Stimulated activated CD8-positive, alpha-beta memory T cell treated with anti-CD3 and anti-CD28 coated beads, Interleukin-12 subunit alpha, Interleukin-12 subunit beta, amount 100 ng/mL, for 4 hours (primary cell): ENCODE data around the gene GATB.

Experiments used
- DNase-seq: peaks from one replicate; pipeline ENCODE4 v3.0.0-alpha.2; 2020; ENCODE audit warnings: low read depth

The GATB gene

DNA sequence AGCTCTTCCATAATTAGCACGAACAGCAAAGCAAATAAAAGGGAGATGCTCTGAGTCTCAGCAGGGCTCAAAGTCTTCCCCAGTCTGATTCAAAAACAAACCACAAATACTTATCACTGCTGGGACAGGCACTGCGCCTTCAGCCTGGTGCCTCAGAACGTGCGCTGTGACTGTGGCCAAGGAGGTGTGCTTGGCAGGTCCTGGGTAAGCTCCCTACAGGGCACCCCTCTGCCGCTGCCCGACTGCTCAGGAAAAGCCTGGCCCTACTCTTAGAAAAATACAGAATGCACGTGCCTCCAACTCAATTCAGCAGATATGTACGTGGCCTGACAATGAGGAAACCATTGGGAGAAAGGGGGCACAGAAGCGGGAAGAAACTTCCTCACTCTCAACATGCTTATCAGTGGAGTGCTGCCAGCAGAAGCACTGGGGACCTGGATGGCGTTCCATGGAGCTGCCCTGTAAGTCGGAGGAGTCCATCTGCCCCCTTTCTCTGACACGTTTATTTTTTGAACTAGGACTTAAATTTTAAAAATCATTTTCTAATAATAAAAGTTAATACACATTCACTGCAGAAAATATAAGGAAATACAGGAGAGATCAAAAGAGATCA, 86.8 kb downstream of the GATB start:
- DNase-seq = no peak

DNA sequence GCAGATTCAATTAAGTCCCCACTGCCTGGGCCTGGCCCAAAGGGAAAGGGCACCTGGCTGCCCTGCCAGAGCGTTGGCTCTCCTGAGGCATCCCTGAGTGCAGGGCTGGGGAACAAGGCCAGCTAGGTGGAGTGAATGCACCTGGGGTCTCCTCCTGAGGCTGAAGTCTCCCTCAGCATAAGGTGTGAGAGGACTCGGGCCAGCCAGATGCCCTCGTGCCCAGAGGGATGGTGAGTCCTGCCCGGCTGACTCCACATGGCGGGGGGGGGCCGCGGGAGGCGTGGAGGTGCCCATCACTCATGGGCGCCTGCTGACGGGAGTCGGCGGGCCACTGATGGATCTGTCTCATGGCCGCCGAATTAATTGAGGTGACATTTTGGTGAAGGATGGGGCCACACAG, 87.8 kb downstream of the GATB start:
- no peak for DNase-seq

GRCh38 chr4:151671541-151672059, 89.2 kb downstream of the GATB start:
- DNase-seq = no peak

DNA sequence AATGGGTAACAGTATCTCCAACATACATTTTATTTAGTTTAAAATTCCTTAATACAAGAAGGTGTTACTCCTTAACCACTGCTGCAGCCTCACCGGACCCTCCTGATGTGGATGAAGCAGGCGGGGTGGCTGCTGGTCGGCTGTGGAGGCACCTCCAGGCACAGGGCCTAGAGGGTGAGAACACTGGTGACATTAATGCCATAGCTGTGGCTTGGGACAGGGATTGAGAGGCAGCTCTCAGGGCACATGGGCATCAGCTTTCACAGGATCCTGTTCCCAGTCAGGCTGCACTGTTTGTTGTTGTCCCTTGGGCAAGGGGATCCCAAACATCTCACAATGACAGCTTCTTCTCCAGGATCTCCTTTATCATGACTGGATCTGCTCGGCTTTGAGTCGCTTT, 90.0 kb downstream of the GATB start:
- no peak for DNase-seq

DNA sequence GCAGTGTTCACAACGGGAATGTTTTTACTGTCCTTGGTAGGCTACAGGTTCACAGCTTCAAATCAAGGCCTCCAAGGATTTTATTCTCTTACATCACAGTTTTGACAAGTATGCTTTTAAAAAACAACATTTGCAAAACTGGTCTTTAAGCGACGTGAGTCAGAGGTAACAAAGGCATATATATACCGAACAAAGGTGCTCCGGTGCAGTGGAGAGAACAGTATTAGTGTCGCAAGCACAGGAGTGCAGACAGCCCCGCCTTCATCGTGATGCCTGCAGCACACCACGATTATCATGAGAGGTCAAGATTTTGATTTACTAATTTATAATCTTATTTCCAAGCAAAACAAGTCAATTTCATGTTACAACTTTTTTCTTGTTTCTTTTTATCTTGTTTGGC, 90.8 kb downstream of the GATB start:
- DNase-seq = no peak

DNA sequence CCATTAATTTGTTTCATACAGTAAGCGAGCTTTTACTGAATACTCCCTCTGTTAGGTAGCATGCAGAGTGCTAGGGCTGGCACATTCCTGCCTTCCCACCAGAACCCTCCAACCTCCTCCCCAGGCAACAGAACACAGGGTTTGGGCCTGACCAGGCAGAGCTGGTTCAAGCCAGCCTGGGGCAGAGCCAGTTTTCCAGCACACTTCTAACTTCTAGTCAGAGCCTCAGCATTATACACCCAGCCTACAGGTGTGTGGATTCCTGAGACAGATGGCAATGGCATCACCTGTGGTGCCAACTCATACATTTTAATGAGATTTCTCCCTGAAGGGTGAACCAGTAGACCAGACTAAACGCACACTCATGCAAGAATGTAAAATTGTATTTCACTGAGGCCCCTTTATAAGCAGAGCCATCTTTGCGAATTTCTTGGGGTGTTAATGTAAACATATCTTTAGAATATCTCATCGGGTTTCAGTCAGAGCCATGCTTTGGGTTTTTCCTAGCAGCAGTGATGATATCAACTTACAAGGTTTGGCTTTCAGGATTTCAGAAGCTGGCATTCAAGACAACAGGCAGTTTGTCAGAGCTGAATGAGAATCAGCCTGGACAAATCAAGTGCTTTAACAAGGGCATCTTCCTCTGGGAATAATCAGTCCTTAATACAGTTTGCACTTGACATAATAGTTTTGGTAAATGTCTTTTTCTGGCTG, 92.0 kb downstream of the GATB start:
- DNase-seq = no peak

DNA sequence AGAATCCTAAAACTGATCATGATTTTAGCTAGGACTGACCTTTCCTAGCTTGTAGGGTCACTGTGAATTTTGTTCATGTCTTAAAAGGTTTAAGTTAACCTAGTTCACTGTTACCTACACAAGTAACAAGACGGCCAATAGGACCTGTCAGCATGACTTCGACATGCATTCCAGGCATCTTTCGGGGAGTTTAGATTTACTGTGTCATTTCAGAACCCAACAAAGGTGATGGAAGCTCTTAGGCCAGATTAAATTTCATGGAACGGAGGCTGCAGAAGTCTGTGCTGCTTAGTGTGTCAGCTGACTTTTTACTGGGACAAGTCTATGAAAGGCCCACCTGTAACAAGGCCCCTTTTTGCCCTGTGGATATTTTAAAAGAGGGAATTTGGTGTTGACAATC, 93.1 kb downstream of the GATB start:
- DNase-seq = no peak

DNA sequence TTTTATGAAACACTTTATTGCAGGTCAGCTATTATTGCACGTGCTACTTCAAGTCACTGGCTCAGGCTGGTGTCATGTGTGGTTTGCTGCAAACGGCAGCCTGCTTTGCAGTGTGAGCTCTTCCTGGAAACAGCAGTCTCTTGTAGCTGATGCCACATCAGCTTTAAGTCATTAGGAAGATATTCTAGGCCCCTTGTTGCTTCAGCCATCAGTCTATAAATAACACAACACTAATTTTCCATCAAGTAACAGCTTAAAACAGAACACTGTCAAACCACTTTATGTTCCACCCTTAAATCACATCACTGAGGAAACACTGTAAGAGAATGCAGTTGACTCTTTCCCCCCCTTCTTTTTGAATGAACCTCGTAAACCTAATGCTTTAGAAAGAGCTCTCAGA, 93.8 kb downstream of the GATB start:
- DNase-seq = no peak

DNA sequence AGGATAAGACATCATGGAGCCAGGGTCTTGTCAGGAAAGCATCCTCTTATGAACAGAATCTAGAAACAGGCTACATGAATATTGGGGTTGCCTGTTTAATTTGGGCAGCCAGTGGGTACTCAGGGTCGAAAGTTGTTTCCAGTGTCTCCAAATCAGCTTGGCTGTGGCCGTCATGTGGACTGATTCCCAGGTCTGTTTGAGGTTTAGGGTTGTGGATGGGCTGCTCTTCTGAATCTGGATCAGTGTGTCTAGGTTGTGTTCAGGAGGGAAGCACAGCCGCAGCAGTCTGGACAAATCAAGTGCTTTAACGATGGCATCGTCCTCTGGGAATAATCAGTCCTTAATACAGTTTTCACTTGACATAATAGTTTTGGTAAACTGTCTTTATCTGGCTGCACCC, 94.3 kb downstream of the GATB start:
- DNase-seq = no peak

DNA sequence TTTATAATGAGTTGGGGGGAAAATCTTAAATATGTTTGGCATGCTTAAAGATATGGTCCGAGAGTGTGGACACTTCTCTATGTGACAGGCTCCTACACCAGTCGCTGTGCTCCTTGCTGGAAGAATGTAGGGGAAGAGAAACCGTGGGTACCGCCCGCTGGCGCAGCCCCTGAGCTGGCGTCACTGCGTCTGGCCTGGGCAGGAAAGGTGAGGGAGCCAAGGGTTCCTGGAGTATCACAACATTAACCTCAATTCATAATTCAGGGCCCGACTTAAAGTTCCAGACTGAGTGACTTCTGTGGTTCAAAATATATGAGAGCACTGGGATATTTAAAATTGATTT, 95.1 kb downstream of the GATB start:
- DNase-seq = no peak

DNA sequence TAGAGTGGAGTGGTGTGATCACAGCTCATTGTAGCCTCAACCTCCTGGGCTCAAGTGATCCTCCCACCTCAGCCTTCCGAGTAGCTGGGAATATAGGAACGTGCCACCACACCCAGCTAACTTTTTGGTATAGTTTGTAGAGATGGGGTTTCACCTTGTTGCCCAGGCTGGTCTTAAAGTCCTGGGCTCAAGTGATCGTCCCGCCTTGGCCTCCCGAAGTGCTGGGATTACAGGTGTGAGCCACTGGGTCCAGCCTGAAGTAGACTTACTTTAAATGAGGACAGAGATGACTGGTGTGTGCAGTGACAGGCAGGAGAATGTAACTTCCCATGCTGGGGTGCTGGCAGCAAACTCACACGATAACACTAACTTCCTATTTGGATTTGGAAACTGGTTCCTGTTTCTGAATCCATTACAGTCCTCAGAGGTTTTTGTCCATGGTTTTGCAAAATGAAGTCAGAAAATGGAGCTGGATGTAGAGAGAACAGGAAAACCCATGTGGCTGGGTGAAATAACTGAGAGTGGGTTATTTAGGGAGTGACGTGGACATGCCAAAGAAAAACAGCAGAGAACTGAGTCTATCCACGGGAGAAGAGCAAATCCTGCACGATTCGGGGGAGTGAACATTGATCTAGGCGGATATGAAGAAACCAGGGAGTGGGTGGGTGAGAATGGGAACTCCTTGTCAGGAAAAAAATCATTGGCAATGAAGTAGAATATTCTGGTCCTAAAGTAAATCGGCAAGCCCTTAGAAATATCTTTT, 95.6 kb downstream of the GATB start:
- DNase-seq = no peak

DNA sequence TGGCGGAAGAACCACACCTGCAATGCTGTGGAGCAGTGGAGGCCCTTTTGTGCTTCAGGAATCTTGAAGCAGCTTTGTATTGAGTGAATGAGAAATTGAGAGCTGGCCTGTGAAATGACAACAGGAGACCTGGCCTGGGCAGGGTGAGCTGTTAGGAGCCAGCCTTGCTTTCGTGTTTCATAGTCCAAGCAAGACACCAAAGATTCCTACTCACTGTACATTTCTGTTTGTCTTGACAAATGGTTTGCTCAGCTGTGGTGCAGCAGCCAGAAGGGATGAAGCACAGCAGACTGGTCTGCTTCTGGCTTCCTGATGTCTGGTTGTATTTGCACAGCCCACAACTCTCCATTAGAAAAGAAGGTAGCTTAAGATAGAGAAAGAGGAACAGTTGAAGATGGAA, 96.5 kb downstream of the GATB start:
- no peak for DNase-seq

GRCh38 chr4:151663109-151663508, 97.7 kb downstream of the GATB start:
- DNase-seq = no peak

DNA sequence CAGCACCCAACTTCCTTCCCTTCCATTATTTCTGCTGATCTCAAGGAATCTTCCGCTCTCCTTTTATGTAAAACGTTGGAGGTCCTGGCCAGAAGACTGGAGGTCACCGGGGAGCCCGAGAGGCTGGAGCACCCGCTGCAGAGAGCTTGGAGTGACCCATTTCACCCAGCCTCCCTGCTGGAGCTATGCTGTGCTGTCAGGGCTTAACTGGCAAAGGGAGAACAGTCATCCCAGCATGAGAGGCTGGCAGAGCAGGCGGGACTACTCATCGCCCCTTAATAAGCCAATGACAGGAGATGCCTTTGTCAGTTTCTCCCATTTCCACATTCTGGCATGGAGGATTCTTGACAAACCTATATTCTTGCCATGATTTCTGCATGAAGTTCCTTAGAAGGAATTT, 98.9 kb downstream of the GATB start:
- no peak for DNase-seq

DNA sequence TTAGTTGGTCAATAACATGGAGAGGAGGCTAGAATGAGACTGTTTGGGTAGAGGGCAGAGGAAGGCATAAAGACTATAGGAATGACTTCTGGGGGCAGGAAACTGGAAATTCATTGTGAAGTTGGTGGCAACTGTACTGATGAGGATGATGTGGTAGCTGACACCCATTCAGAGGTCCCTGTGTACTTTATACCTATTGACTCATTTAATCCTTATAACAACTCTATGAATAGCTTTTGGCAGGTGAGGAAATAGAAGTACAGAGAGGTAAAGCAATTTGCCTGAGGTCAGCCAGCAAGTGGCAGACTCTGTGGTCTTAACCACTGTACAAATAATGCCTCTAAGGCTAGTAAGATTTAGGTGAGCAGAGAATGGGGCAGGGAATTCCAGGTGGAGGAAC, 100.1 kb downstream of the GATB start:
- no peak for DNase-seq

- no peak for DNase-seq
Observed at GRCh38 chr4:151659601-151660364, 101.0 kb downstream of the GATB start.

- no peak for DNase-seq
Observed at GRCh38 chr4:151658959-151659600, 101.7 kb downstream of the GATB start.

DNA sequence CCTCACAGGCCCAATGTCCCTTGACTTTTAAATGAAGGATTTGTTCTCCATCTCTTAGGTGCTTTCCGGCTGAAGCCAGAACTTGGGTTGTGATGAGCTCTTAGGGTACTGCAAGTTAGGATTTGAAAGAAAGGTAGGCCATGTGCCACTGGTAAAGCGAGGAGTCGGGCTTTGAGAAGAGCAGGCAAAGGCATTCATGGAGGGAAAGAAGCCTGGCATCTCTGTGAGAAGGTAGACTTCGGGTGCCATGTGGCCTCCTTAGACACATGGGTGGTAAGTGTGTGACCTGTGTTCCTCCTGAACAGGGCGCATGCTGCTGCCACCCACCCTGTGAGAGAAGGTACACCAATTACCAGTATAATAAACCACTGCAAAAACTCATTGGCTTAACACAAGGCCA, 102.9 kb downstream of the GATB start:
- DNase-seq = no peak

DNA sequence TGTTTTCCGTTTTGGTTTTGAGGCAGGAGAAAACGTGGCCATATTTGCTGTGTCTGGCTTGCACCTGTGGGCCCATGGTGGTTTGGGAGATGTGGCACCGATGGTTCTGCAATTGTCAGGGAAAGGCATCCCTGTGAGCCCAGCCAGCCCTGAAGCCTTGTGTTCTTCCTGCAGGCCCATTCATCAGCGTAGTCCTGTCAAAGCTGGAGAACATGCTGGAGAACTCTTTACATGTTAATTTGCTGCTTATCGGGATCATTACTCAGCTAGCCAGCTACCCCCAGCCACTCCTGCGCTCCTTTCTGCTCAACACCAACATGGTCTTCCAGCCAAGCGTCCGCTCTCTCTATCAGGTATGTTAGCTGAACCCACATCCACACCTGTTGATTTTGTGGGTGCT, 104.7 kb downstream of the GATB start:
- DNase-seq = no peak

DNA sequence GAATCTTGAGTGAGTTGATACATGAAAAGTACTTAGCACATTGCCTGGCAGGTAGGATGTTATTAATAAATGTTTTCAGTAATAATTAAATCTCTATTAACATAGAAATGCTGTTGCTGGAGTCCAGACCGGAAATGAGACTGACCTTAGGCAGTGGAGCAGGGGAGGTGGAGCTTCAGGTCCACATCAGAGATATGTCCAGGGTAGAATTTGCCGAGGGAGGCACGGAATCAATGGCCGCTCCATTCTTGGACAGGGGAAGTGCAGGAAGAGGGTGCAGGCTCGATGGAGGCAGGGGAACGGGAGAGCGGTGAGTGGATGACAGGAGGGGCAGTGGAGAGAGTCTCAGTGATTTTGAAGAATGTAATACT, 107.3 kb downstream of the GATB start:
- DNase-seq = no peak

GRCh38 chr4:151652841-151653547, 107.8 kb downstream of the GATB start:
- DNase-seq = no peak

DNA sequence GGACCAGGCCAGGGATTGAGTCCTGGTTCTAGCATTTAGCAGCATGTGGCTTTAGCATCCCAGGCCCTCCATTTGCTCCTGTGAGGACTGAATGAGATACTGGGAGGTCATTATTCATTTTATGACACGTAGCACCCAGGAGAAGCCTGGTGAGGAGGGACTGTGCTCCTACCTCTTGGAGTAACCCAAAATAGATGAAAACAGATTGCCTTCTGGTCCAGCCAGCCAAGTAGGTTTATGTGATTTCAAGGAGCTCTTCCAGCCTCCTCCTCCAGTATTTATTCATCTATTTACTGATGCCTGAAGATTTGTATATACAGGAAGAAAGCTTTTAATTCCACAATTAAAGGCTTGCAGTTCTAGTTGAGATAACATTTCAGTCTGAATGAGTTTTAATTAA, 109.3 kb downstream of the GATB start:
- no peak for DNase-seq
